GM21619 (cell line): Measurements from ENCODE around the gene CADM1.

Experiments used
- ATAC-seq: cut with Tn5 transposase; IDR thresholded peaks from one replicate; pipeline ENCODE4 v1.9.1; 2021; ENCODE audit not compliant: unreplicated experiment

Gene CADM1

GRCh38 chr11:115190196-115190595 lies 314.0 kb downstream of the CADM1 start:
- no peak for ATAC-seq

GRCh38 chr11:115188898-115189278 lies 315.3 kb downstream of the CADM1 start:
- no peak for ATAC-seq

- no peak for ATAC-seq
Observed at GRCh38 chr11:115188188-115188897, 315.9 kb downstream of the CADM1 start.

- no peak for ATAC-seq
Observed at GRCh38 chr11:115185931-115186330, 318.3 kb downstream of the CADM1 start.

- no peak for ATAC-seq
Observed at GRCh38 chr11:115185507-115185906, 318.7 kb downstream of the CADM1 start.

- ATAC-seq, result no peak
Observed at GRCh38 chr11:115184901-115185300, 319.3 kb downstream of the CADM1 start.

- no peak for ATAC-seq
Observed at GRCh38 chr11:115183830-115184229, 320.4 kb downstream of the CADM1 start.

- ATAC-seq, result no peak
Observed at GRCh38 chr11:115183136-115183535, 321.1 kb downstream of the CADM1 start.

GRCh38 chr11:115182282-115182955 lies 321.8 kb downstream of the CADM1 start:
- ATAC-seq, result no peak

- ATAC-seq, result no peak
Observed at GRCh38 chr11:115181538-115181937, 322.7 kb downstream of the CADM1 start.

GRCh38 chr11:115180272-115180671 lies 323.9 kb downstream of the CADM1 start:
- no peak for ATAC-seq

GRCh38 chr11:115179636-115180035 lies 324.6 kb downstream of the CADM1 start:
- no peak for ATAC-seq

GRCh38 chr11:115178705-115179104 lies 325.5 kb downstream of the CADM1 start:
- no peak for ATAC-seq

- no peak for ATAC-seq
Observed at GRCh38 chr11:115173136-115173535, 331.1 kb downstream of the CADM1 start.

- no peak for ATAC-seq
Observed at GRCh38 chr11:115170133-115170815, 333.9 kb downstream of the CADM1 start.

GRCh38 chr11:115169251-115169650 lies 335.0 kb downstream of the CADM1 start:
- no peak for ATAC-seq

- no peak for ATAC-seq
Observed at GRCh38 chr11:115168686-115169085, 335.5 kb downstream of the CADM1 start.

GRCh38 chr11:115168229-115168671 lies 336.0 kb downstream of the CADM1 start:
- ATAC-seq, result no peak

GRCh38 chr11:115167456-115167855 lies 336.8 kb downstream of the CADM1 start:
- no peak for ATAC-seq

GRCh38 chr11:115166820-115167219 lies 337.4 kb downstream of the CADM1 start:
- no peak for ATAC-seq

GRCh38 chr11:115164774-115165173 lies 339.4 kb downstream of the CADM1 start:
- no peak for ATAC-seq

- no peak for ATAC-seq
Observed at GRCh38 chr11:115162919-115163318, 341.3 kb downstream of the CADM1 start.
